ENCODE results near the gene RPTOR.

The RPTOR gene

GRCh38 chr17:80976701-80977100 is 432.1 kb downstream of the RPTOR start:
- no peak for DNase-seq

- DNase-seq = no peak
Observed at GRCh38 chr17:80977172-80977571, 432.5 kb downstream of the RPTOR start.

- no peak for DNase-seq
Observed at GRCh38 chr17:80978499-80979497, 434.2 kb downstream of the RPTOR start.

- no peak for DNase-seq
Observed at GRCh38 chr17:80979547-80980378, 435.1 kb downstream of the RPTOR start.

GRCh38 chr17:80980397-80981061 is 435.9 kb downstream of the RPTOR start:
- DNase-seq = no peak

- DNase-seq = peak in 1 of 2 experiments; percentile 25
Observed at GRCh38 chr17:80981062-80981902, 436.6 kb downstream of the RPTOR start.

- DNase-seq = no peak
Observed at GRCh38 chr17:80981929-80982425, 437.3 kb downstream of the RPTOR start.

- DNase-seq = no peak
Observed at GRCh38 chr17:80982426-80982974, 437.9 kb downstream of the RPTOR start.

GRCh38 chr17:80983545-80983944 is 438.9 kb downstream of the RPTOR start:
- no peak for DNase-seq

GRCh38 chr17:80984749-80985148 is 440.1 kb downstream of the RPTOR start:
- no peak for DNase-seq

- no peak for DNase-seq
Observed at GRCh38 chr17:80986046-80986445, 441.4 kb downstream of the RPTOR start.

GRCh38 chr17:80986816-80987475 is 442.3 kb downstream of the RPTOR start:
- peak in 1 of 2 experiments; percentile 41 for DNase-seq

- DNase-seq = no peak
Observed at GRCh38 chr17:80987941-80988461, 443.4 kb downstream of the RPTOR start.

GRCh38 chr17:80989586-80989913 is 444.9 kb downstream of the RPTOR start:
- DNase-seq = no peak

GRCh38 chr17:80990921-80991644 is 446.4 kb downstream of the RPTOR start:
- DNase-seq = no peak

GRCh38 chr17:80991645-80992076 is 447.0 kb downstream of the RPTOR start, which contains the start of gene CHMP6:
TSS of gene CHMP6 (plus strand) at chr17:80991841. CDS start at chr17:80991919, 78 bp downstream.
- peak; percentile 54 to 69 for DNase-seq

- DNase-seq = no peak
Observed at GRCh38 chr17:80992077-80992947, 447.7 kb downstream of the RPTOR start.

- DNase-seq = no peak
Observed at GRCh38 chr17:80992948-80993624, 448.4 kb downstream of the RPTOR start.

Data from Kasumi-1 (cell line).